Neural cell (in vitro differentiated cells): Measurements from ENCODE around the gene PPP2R2D. TPM values are rescaled to one million over a fixed set of nuclear protein-coding genes. Genes with fewer than 3 reads are reported as not detected.
A peak's percentile ranks its signal among the peaks of the same experiment; 100 is the strongest.

Experiments used
- H2AFZ ChIP-seq: fragments of 200-600, 300-800 bp; sonication (generic), shearing (Covaris generic); 2 replicates; pipeline ENCODE4 v1.6.0; 2014; ENCODE audit warnings: low read depth, mild to moderate bottlenecking, antibody characterized with exemption, low read length, moderate library complexity
- H3F3A ChIP-seq: fragments of 200-600 bp; shearing (Covaris generic); 2 replicates; pipeline ENCODE4 v1.6.1; 2016; ENCODE audit warnings: mild to moderate bottlenecking, moderate library complexity, mixed read lengths, antibody characterized with exemption, low read length; ENCODE audit not compliant: insufficient read depth, poor library complexity, severe bottlenecking
- H3K27ac ChIP-seq: fragments of 200-600, 300-800 bp; sonication (generic), shearing (Covaris generic); 2 replicates; pipeline ENCODE4 v1.5.1; 2014; ENCODE audit warnings: mild to moderate bottlenecking, low read length, moderate library complexity
- H3K27me3 ChIP-seq: fragments of 300-800, 200-600 bp; sonication (generic), shearing (Covaris generic); 2 replicates; pipeline ENCODE4 v1.6.0; 2014; ENCODE audit warnings: mild to moderate bottlenecking, low read depth, low read length, moderate library complexity; ENCODE audit not compliant: insufficient read depth
- H3K36me3 ChIP-seq: fragments of 300-800, 200-600 bp; sonication (generic), shearing (Covaris generic); 2 replicates; pipeline ENCODE4 v1.5.1; 2014; ENCODE audit warnings: mild to moderate bottlenecking, antibody characterized with exemption, low read length, moderate library complexity; ENCODE audit not compliant: insufficient read depth
- H3K4me2 ChIP-seq: fragments of 300-800, 200-600 bp; sonication (generic), shearing (Covaris generic); 2 replicates; pipeline ENCODE4 v1.6.0; 2014; ENCODE audit warnings: mild to moderate bottlenecking, low read length
- H3K4me3 ChIP-seq: fragments of 300-800, 200-600 bp; sonication (generic), shearing (Covaris generic); 2 replicates; pipeline ENCODE4 v1.5.1; 2014; ENCODE audit warnings: mild to moderate bottlenecking, low read length, moderate library complexity
- H3K79me2 ChIP-seq: fragments of 200-600 bp; shearing (Covaris generic); replicated peaks from 2 replicates; pipeline ENCODE4 v1.6.0; 2014; ENCODE audit warnings: mild to moderate bottlenecking, low read length, moderate library complexity; ENCODE audit not compliant: insufficient read depth
- H3K9ac ChIP-seq: fragments of 300-800, 200-600 bp; sonication (generic), shearing (Covaris generic); 2 replicates; pipeline ENCODE4 v1.6.1; 2016; ENCODE audit warnings: mild to moderate bottlenecking, low read length, mixed read lengths
- H3K9me2 ChIP-seq: fragments of 200-600 bp; shearing (Covaris generic); 2 replicates; pipeline ENCODE4 v1.6.1; 2016; ENCODE audit warnings: mild to moderate bottlenecking, low read length, mixed read lengths; ENCODE audit not compliant: insufficient read depth
- H3K9me3 ChIP-seq: fragments of 200-600, 300-800 bp; sonication (generic), shearing (Covaris generic); 2 replicates; pipeline ENCODE4 v1.6.1; 2016; ENCODE audit warnings: mild to moderate bottlenecking, mixed run types, low read length, moderate library complexity, mixed read lengths
- H4K20me1 ChIP-seq: fragments of 200-600 bp; shearing (Covaris generic); 2 replicates; pipeline ENCODE4 v1.6.1; 2016; ENCODE audit warnings: mild to moderate bottlenecking, mixed run types; ENCODE audit not compliant: insufficient read depth
- EP300 ChIP-seq: fragments of 450-650 bp; conservative IDR thresholded peaks from 2 replicates; pipeline ENCODE4 v1.6.1; 2014; ENCODE audit warnings: antibody characterized with exemption, mild to moderate bottlenecking, moderate library complexity; ENCODE audit not compliant: poor library complexity, severe bottlenecking
- EZH2 ChIP-seq: fragments of 200-600, 300-800 bp; shearing (Covaris generic), sonication (generic); IDR thresholded peaks from 2 replicates; pipeline ENCODE4 v1.6.1; 2014; ENCODE audit warnings: antibody characterized with exemption, low read length, borderline replicate concordance, mild to moderate bottlenecking; ENCODE audit not compliant: insufficient read depth, poor library complexity, severe bottlenecking
- MXI1 ChIP-seq: fragments of 450-650 bp; conservative IDR thresholded peaks from 2 replicates; pipeline ENCODE4 v1.6.1; 2014; ENCODE audit warnings: antibody characterized with exemption, mild to moderate bottlenecking; ENCODE audit not compliant: poor library complexity, severe bottlenecking
- POLR2AphosphoS5 ChIP-seq: IDR thresholded peaks from 2 replicates; pipeline ENCODE4 v1.6.1; 2012
- RAD21 ChIP-seq: fragments of 450-650 bp; conservative IDR thresholded peaks from 2 replicates; pipeline ENCODE4 v1.6.1; 2014; ENCODE audit warnings: antibody characterized with exemption, mild to moderate bottlenecking, moderate library complexity
- REST ChIP-seq: IDR thresholded peaks from 2 replicates; pipeline ENCODE4 v1.6.1; 2012; ENCODE audit warnings: borderline replicate concordance
- SMC3 ChIP-seq: fragments of 450-650 bp; conservative IDR thresholded peaks from 2 replicates; pipeline ENCODE4 v1.6.1; 2014; ENCODE audit warnings: antibody characterized with exemption, mild to moderate bottlenecking, moderate library complexity; ENCODE audit not compliant: poor library complexity
- TAF1 ChIP-seq: IDR thresholded peaks from 2 replicates; pipeline ENCODE4 v1.6.1; 2012; ENCODE audit warnings: low read depth
- polyA plus RNA-seq: library from polyadenylated mRNA; depleted of rRNA; stranded (reverse); fragments of >200 nt; gene quantifications from 2 replicates; pipeline ENCODE4 v1.2.3, GENCODE V29; 2014
- TF ChIP-seq, protein P1 (sequence below): fragments of 450-650 bp; IDR thresholded peaks from 2 replicates; pipeline ENCODE4 v1.5.1; 2014; ENCODE audit warnings: antibody characterized with exemption, mild to moderate bottlenecking, moderate library complexity; ENCODE audit not compliant: poor library complexity, severe bottlenecking

The PPP2R2D gene
- polyA plus RNA-seq, 1 donor from 2014 or later, result 71.7 TPM

- H3K27ac ChIP-seq, result no peak overlapping the region
- no peak overlapping the region for H2AFZ ChIP-seq
- H3K79me2 ChIP-seq, result peaks cover 42% of the 10 kb centered on the region
- H3K9me3 ChIP-seq, result no peaks in the 10 kb centered on the region
- peaks cover 5% of the 10 kb centered on the region for H4K20me1 ChIP-seq
- H3K4me3 ChIP-seq, result peak overlapping the region; percentile 31
- TF ChIP-seq REST, result no peak
- no peak for TF ChIP-seq TAF1
- H3K36me3 ChIP-seq, result no peaks in the 10 kb centered on the region
- H3K9me2 ChIP-seq, result no peaks in the 10 kb centered on the region
- no peak overlapping the region for H3K9ac ChIP-seq
- H3K27me3 ChIP-seq, result no peaks in the 10 kb centered on the region
- H3K4me2 ChIP-seq, result no peak overlapping the region
- peaks cover 3% of the 10 kb centered on the region for H3F3A ChIP-seq
These were observed 79.0 kb downstream of the PPP2R2D start for GRCh38 chr10:131979821-131980270.

DNA sequence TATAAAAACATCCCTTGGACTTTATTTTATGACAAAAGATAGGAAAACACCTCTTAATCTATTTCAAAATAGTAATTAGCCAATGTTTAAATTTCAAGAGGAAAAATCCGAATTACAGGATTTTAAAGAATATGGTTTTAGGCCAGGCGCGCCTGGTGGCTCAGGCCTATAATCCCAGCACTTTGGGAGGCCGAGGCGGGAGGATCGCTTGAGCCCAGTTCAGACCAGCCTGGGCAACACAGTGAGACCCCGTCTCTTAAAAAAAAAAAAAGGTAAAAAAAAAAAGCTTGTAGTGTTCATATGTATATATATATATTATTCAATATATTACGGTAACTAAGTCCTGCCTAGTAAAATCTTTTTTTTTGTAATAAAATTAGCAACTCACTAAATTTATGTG lies 79.5 kb downstream of the PPP2R2D start:
- no peaks in the 10 kb centered on the region for H3K9me3 ChIP-seq
- peaks cover 3% of the 10 kb centered on the region for H3F3A ChIP-seq
- no peak for TF ChIP-seq EZH2
- no peak for TF ChIP-seq MXI1
- TF ChIP-seq RAD21, result no peak
- TF ChIP-seq EP300, result no peak
- TF ChIP-seq, protein P1, sequence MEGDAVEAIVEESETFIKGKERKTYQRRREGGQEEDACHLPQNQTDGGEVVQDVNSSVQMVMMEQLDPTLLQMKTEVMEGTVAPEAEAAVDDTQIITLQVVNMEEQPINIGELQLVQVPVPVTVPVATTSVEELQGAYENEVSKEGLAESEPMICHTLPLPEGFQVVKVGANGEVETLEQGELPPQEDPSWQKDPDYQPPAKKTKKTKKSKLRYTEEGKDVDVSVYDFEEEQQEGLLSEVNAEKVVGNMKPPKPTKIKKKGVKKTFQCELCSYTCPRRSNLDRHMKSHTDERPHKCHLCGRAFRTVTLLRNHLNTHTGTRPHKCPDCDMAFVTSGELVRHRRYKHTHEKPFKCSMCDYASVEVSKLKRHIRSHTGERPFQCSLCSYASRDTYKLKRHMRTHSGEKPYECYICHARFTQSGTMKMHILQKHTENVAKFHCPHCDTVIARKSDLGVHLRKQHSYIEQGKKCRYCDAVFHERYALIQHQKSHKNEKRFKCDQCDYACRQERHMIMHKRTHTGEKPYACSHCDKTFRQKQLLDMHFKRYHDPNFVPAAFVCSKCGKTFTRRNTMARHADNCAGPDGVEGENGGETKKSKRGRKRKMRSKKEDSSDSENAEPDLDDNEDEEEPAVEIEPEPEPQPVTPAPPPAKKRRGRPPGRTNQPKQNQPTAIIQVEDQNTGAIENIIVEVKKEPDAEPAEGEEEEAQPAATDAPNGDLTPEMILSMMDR, result no peak
- TF ChIP-seq POLR2AphosphoS5, result no peak
- no peak for TF ChIP-seq TAF1
- TF ChIP-seq SMC3, result no peak
- no peak overlapping the region for H3K9ac ChIP-seq
- no peak overlapping the region for H3K27ac ChIP-seq
- H3K4me2 ChIP-seq, result peak overlapping the region; percentile 86
- H3K4me3 ChIP-seq, result peak overlapping the region; percentile 98
- H3K27me3 ChIP-seq, result no peaks in the 10 kb centered on the region
- H3K79me2 ChIP-seq, result peaks cover 42% of the 10 kb centered on the region
- H4K20me1 ChIP-seq, result peaks cover 2% of the 10 kb centered on the region
- H2AFZ ChIP-seq, result no peak overlapping the region
- H3K9me2 ChIP-seq, result no peaks in the 10 kb centered on the region
- H3K36me3 ChIP-seq, result no peaks in the 10 kb centered on the region
